Fibroblast of villous mesenchyme (primary cell): ENCODE data around the gene COX14. TPM values are rescaled to one million over a fixed set of nuclear protein-coding genes. Genes with fewer than 3 reads are reported as not detected.
A peak's percentile ranks its signal among the peaks of the same experiment; 100 is the strongest.
"Not testable (repeated sequence)": the region's sequence is repeated elsewhere in the genome, so short reads cannot be mapped to it uniquely, and the experiment has no call there.

ENCODE experiments used
- DNase-seq: peaks from one replicate; pipeline ENCODE4 v3.0.0-alpha.2; 2010; ENCODE audit warnings: low read depth
- H3K4me3 ChIP-seq: 2 replicates; pipeline ENCODE4 v1.5.1; 2011; ENCODE audit warnings: low read depth, mild to moderate bottlenecking, low read length
- CTCF ChIP-seq: IDR thresholded peaks from 2 replicates; pipeline ENCODE4 v1.5.1; 2012; ENCODE audit warnings: low read depth, mild to moderate bottlenecking, low read length; ENCODE audit not compliant: insufficient read depth
- total RNA-seq: library from RNA; depleted of rRNA; stranded (reverse); fragments of >200 nt; gene quantifications from 2 replicates; pipeline ENCODE4 v1.2.3, GENCODE V29; 2012

Gene COX14
- total RNA-seq, 1 donor, result 36.7 TPM

- H3K4me3 ChIP-seq, result no peak overlapping the region
- TF ChIP-seq CTCF, result no peak
- DNase-seq, result no peak
Measured at GRCh38 chr12:50077099-50077498, 34.9 kb upstream of the COX14 start.

- DNase-seq, result no peak
- TF ChIP-seq CTCF, result no peak
- no peak overlapping the region for H3K4me3 ChIP-seq
Measured at GRCh38 chr12:50078281-50078680, 33.8 kb upstream of the COX14 start.

GRCh38 chr12:50079771-50080170, 32.3 kb upstream of the COX14 start:
- TF ChIP-seq CTCF, result no peak
- DNase-seq, result no peak

DNA sequence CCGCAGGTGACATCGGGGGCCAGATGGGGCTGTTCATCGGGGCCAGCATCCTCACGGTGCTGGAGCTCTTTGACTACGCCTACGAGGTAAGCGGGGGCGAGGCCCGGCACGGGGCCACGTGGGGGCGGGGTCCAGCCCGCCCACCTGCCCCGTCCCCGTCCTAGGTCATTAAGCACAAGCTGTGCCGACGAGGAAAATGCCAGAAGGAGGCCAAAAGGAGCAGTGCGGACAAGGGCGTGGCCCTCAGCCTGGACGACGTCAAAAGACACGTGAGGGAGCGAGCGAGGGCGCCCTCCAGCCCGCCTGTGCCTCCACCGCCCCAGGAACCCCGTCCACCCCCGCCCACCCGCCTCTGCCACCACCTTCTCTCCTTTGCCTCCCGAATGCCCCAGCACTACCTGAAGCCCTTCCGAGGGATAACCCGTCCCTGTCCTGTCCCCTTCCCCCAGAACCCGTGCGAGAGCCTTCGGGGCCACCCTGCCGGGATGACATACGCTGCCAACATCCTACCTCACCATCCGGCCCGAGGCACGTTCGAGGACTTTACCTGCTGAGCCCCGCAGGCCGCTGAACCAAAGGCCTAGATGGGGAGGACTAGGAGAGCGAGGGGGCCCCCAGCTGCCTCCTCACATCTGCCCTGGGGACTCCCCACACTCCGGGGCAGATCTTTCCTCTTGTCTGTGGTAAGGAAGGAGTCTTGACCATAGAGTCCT, 30.8 kb upstream of the COX14 start:
- no peak for DNase-seq
- no peak for TF ChIP-seq CTCF
- no peak overlapping the region for H3K4me3 ChIP-seq

More at GRCh38 chr12:50079771-50080170, 32.3 kb upstream of the COX14 start:
- H3K4me3 ChIP-seq, result no peak overlapping the region

- no peak for TF ChIP-seq CTCF
- DNase-seq, result no peak
- no peak overlapping the region for H3K4me3 ChIP-seq
Measured at GRCh38 chr12:50082644-50083043, 29.4 kb upstream of the COX14 start.

GRCh38 chr12:50083301-50083700, 28.7 kb upstream of the COX14 start:
- no peak overlapping the region for H3K4me3 ChIP-seq
- no peak for DNase-seq
- TF ChIP-seq CTCF, result no peak

DNA sequence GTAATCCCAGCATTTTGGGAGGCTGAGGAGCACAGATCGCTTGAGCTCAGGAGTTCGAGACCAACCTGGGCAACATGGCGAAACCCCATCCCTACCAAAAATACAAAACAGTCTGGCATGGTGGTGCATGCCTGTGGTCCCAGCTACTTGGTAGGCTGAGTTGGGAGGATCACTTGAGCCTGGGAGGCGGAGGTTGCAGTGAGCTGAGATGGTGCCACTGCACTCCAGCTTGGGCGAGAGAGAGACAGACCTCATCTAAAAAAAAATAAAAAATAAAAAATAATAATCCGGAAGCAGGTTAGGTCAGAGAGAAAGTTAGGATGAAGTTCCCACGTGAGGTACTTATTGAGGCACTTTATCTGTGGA, 27.6 kb upstream of the COX14 start:
- DNase-seq, result not testable (repeated sequence)
- peak overlapping the region; percentile 95 for H3K4me3 ChIP-seq
